Stimulated activated CD8-positive, alpha-beta memory T cell treated with anti-CD3 and anti-CD28 coated beads, Interleukin-15, amount 100 ng/mL, for 24 hours (primary cell): ENCODE results near the gene OR10H2.
"Not testable (repeated sequence)": the region's sequence is repeated elsewhere in the genome, so short reads cannot be mapped to it uniquely, and the experiment has no call there.

ENCODE experiments used
- DNase-seq: peaks from one replicate; pipeline ENCODE4 v3.0.0-alpha.2; 2020; ENCODE audit warnings: low read depth

Gene OR10H2

GRCh38 chr19:15769586-15769985 is 41.8 kb downstream of the OR10H2 start:
- DNase-seq: no peak

GRCh38 chr19:15774159-15774558 is 46.3 kb downstream of the OR10H2 start:
- not testable (repeated sequence) for DNase-seq

GRCh38 chr19:15775249-15775648 is 47.4 kb downstream of the OR10H2 start:
- DNase-seq: no peak

GRCh38 chr19:15776264-15776663 is 48.4 kb downstream of the OR10H2 start:
- DNase-seq: no peak

GRCh38 chr19:15776991-15777970 is 49.5 kb downstream of the OR10H2 start:
- no peak for DNase-seq
